Measurements from ENCODE around the gene HDAC9. TPM values are rescaled to one million over a fixed set of nuclear protein-coding genes. Genes with fewer than 3 reads are reported as not detected.

HDAC9 gene
- total RNA-seq, 1 experiment from 2014 or later: 159 TPM

GRCh38 chr7:18786196-18786727 lies 290.7 kb downstream of the HDAC9 start:
- Mint-ChIP-seq H3K36me3 (ENCODE audit: insufficient read depth, unreplicated experiment) (no peaks in the 10 kb centered on the region), H3K4me1 (ENCODE audit: low read depth, unreplicated experiment) (no peaks in the 10 kb centered on the region), H3K9me3 (ENCODE audit: low read depth, unreplicated experiment) (no peaks in the 10 kb centered on the region), H3K4me3 (ENCODE audit: low read depth, unreplicated experiment) (no peak overlapping the region), H3K27me3 (ENCODE audit: unreplicated experiment) (no peaks in the 10 kb centered on the region), H3K27ac (ENCODE audit: unreplicated experiment) (no peak overlapping the region)
- no peak for TF ChIP-seq CTCF (IDR thresholded peaks at IDR 0.05; ENCODE audit: unreplicated experiment)
- CTCF ChIA-PET: no interaction called here
- intact Hi-C loops (cut with micrococcal nuclease; ENCODE audit: unreplicated experiment): no loop called here
- BruUV-seq (replicated peaks): no TSS peak
- no peak for DNase-seq

DNA sequence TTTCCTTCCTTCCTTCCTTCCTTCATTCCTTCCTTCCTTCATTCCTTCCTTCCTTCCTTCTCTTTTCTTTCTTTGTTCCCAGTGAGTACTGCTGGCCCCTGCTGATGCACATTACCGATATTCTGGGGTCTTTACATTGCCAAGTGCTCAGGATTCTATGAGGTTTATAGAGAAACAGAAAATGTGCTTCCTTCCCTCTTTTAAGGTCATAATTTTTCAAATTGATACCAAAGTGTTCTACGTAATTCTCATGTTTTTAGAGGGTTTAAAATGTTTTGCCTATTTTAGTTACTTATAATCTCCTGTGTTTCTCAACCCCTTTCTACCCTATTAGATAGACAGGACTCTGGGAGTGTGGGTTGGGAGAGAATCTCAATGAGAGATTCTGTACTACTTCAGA lies 291.2 kb downstream of the HDAC9 start:
- BruUV-seq (replicated peaks): no TSS peak
- Mint-ChIP-seq H3K4me3 (ENCODE audit: low read depth, unreplicated experiment) (no peak overlapping the region), H3K4me1 (ENCODE audit: low read depth, unreplicated experiment) (no peaks in the 10 kb centered on the region), H3K9me3 (ENCODE audit: low read depth, unreplicated experiment) (no peaks in the 10 kb centered on the region), H3K36me3 (ENCODE audit: insufficient read depth, unreplicated experiment) (no peaks in the 10 kb centered on the region), H3K27me3 (ENCODE audit: unreplicated experiment) (no peaks in the 10 kb centered on the region), H3K27ac (ENCODE audit: unreplicated experiment) (no peak overlapping the region)
- DNase-seq: no peak
- intact Hi-C loops (cut with micrococcal nuclease; ENCODE audit: unreplicated experiment): no loop called here
- no peak for TF ChIP-seq CTCF (IDR thresholded peaks at IDR 0.05; ENCODE audit: unreplicated experiment)
- CTCF ChIA-PET: no interaction called here

GRCh38 chr7:18788026-18788425 lies 292.5 kb downstream of the HDAC9 start:
- no peak for TF ChIP-seq CTCF (IDR thresholded peaks at IDR 0.05; ENCODE audit: unreplicated experiment)
- intact Hi-C loops (cut with micrococcal nuclease; ENCODE audit: unreplicated experiment): no loop called here
- Mint-ChIP-seq H3K9me3 (ENCODE audit: low read depth, unreplicated experiment) (no peaks in the 10 kb centered on the region), H3K4me3 (ENCODE audit: low read depth, unreplicated experiment) (no peak overlapping the region), H3K27me3 (ENCODE audit: unreplicated experiment) (no peaks in the 10 kb centered on the region), H3K27ac (ENCODE audit: unreplicated experiment) (no peak overlapping the region), H3K36me3 (ENCODE audit: insufficient read depth, unreplicated experiment) (no peaks in the 10 kb centered on the region), H3K4me1 (ENCODE audit: low read depth, unreplicated experiment) (no peaks in the 10 kb centered on the region)
- CTCF ChIA-PET: interaction anchor here (0.5 kb wide), 1 partner anchor 11 kb away, joined by 3 read pairs; no protein-coding TSS in a partner anchor
- DNase-seq: no peak
- no TSS peak for BruUV-seq (replicated peaks)

- no TSS peak for BruUV-seq (replicated peaks)
- intact Hi-C loops (cut with micrococcal nuclease; ENCODE audit: unreplicated experiment): no loop called here
- Mint-ChIP-seq H3K9me3 (ENCODE audit: low read depth, unreplicated experiment) (no peaks in the 10 kb centered on the region), H3K4me1 (ENCODE audit: low read depth, unreplicated experiment) (no peaks in the 10 kb centered on the region), H3K27me3 (ENCODE audit: unreplicated experiment) (no peaks in the 10 kb centered on the region), H3K36me3 (ENCODE audit: insufficient read depth, unreplicated experiment) (no peaks in the 10 kb centered on the region), H3K27ac (ENCODE audit: unreplicated experiment) (no peak overlapping the region), H3K4me3 (ENCODE audit: low read depth, unreplicated experiment) (no peak overlapping the region)
- DNase-seq: no peak
- no peak for TF ChIP-seq CTCF (IDR thresholded peaks at IDR 0.05; ENCODE audit: unreplicated experiment)
- CTCF ChIA-PET: interaction anchor here (0.5 to 0.7 kb wide), 2 partner anchors 11 to 66 kb away, joined by 3 read pairs; no protein-coding TSS in a partner anchor
These were observed 297.5 kb downstream of the HDAC9 start for GRCh38 chr7:18792871-18793595.

Data from Calu3 (cell line).